GM21825 (cell line): ENCODE measurements around the gene PLCB1.

Experiments used
- ATAC-seq: cut with Tn5 transposase; IDR thresholded peaks from one replicate; pipeline ENCODE4 v1.9.1; 2021; ENCODE audit warnings: mild to moderate bottlenecking, moderate library complexity; ENCODE audit not compliant: unreplicated experiment

The PLCB1 gene

GRCh38 chr20:8903655-8904605 lies 771.9 kb downstream of the PLCB1 start:
- ATAC-seq, result no peak

GRCh38 chr20:8909596-8909995 lies 777.5 kb downstream of the PLCB1 start:
- no peak for ATAC-seq

GRCh38 chr20:8912096-8912495 lies 780.0 kb downstream of the PLCB1 start:
- no peak for ATAC-seq

GRCh38 chr20:8912731-8913130 lies 780.7 kb downstream of the PLCB1 start:
- ATAC-seq, result no peak

GRCh38 chr20:8913456-8913855 lies 781.4 kb downstream of the PLCB1 start:
- no peak for ATAC-seq

GRCh38 chr20:8914421-8914820 lies 782.4 kb downstream of the PLCB1 start:
- no peak for ATAC-seq

GRCh38 chr20:8917084-8917483 lies 785.0 kb downstream of the PLCB1 start:
- no peak for ATAC-seq

DNA sequence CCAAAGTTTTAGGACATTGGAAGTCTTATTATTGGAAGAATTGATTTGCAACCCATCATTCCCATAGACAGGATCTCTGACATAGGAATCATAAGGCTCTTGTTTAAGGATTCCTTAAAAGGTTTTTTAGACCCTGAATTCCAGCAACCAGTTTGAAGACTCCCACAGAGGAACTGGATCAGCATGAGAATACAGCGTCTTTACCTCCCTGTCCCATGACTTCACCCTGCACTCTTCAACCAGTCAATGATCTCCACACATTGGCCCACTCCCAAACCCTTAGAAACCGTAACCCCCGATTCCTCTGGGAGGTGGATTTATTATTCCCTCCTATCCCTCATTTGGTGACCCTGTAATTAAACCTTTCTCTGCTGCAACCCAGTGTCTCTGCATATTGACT lies 786.1 kb downstream of the PLCB1 start:
- no peak for ATAC-seq

- ATAC-seq, result no peak
These were observed 792.5 kb downstream of the PLCB1 start for GRCh38 chr20:8924539-8924938.

GRCh38 chr20:8930726-8931125 lies 798.7 kb downstream of the PLCB1 start:
- ATAC-seq, result no peak

- no peak for ATAC-seq
These were observed 800.4 kb downstream of the PLCB1 start for GRCh38 chr20:8932192-8933165.

DNA sequence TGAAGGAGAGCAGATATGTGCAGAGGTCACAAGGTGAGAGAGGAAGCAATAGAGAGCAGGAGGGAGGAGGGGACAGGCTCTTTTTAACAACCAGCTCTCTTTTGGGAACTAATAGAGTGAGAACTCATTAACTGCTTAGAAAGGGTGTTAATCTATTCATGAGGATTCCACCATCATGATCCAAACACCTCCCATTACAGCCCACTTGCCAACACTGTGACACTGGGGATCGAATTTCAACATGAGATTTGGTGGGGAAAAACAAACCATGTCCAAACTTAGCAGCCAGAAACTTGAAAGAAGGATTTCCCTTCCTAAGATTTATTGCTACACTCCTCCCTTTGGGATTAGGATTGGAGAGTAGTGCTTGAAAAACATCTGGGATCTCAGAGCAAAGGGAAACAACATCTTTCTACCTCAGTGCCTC lies 801.3 kb downstream of the PLCB1 start:
- ATAC-seq, result no peak

- ATAC-seq, result no peak
These were observed 802.3 kb downstream of the PLCB1 start for GRCh38 chr20:8934362-8934761.
